Measurements from ENCODE around the gene COPS8.
A peak's percentile ranks its signal among the peaks of the same experiment; 100 is the strongest.

COPS8 gene

GRCh38 chr2:237065071-237065377 lies 20.7 kb upstream of the COPS8 start:
- DNase-seq (ENCODE audit: low read depth): no peak

GRCh38 chr2:237066396-237066795 lies 19.3 kb upstream of the COPS8 start:
- no peak for DNase-seq (ENCODE audit: low read depth)

GRCh38 chr2:237068005-237068576 lies 17.6 kb upstream of the COPS8 start:
- no peak for DNase-seq (ENCODE audit: low read depth)

GRCh38 chr2:237072067-237072931 lies 13.4 kb upstream of the COPS8 start:
- DNase-seq (ENCODE audit: low read depth): peak; percentile 66

- DNase-seq (ENCODE audit: low read depth): peak; percentile 81
Observed at GRCh38 chr2:237073552-237073951, 12.1 kb upstream of the COPS8 start.

GRCh38 chr2:237074211-237074993 lies 11.3 kb upstream of the COPS8 start:
- DNase-seq (ENCODE audit: low read depth): peak; percentile 58

GRCh38 chr2:237075749-237076599 lies 9.7 kb upstream of the COPS8 start:
- DNase-seq (ENCODE audit: low read depth): peak; percentile 27

- no peak for DNase-seq (ENCODE audit: low read depth)
Observed at GRCh38 chr2:237081596-237081995, 4.1 kb upstream of the COPS8 start.

- DNase-seq (ENCODE audit: low read depth): no peak
Observed at GRCh38 chr2:237083026-237083425, 2.7 kb upstream of the COPS8 start.

- DNase-seq (ENCODE audit: low read depth): no peak
Observed at GRCh38 chr2:237084444-237084843, 1.2 kb upstream of the COPS8 start.

- no peak for DNase-seq (ENCODE audit: low read depth)
Observed at GRCh38 chr2:237090906-237091305, 5.2 kb downstream of the COPS8 start.

GRCh38 chr2:237091779-237092436 lies 6.2 kb downstream of the COPS8 start:
- DNase-seq (ENCODE audit: low read depth): peak; percentile 59

- no peak for DNase-seq (ENCODE audit: low read depth)
Observed at GRCh38 chr2:237092506-237092905, 6.8 kb downstream of the COPS8 start.

- DNase-seq (ENCODE audit: low read depth): peak; percentile 68
Observed at GRCh38 chr2:237092920-237093781, 7.5 kb downstream of the COPS8 start.

- DNase-seq (ENCODE audit: low read depth): no peak
Observed at GRCh38 chr2:237096201-237096600, 10.5 kb downstream of the COPS8 start.

GRCh38 chr2:237096911-237097310 lies 11.2 kb downstream of the COPS8 start:
- DNase-seq (ENCODE audit: low read depth): peak; percentile 89

GRCh38 chr2:237097326-237097910 lies 11.7 kb downstream of the COPS8 start:
- no peak for DNase-seq (ENCODE audit: low read depth)

- DNase-seq (ENCODE audit: low read depth): peak; percentile 97
Observed at GRCh38 chr2:237097911-237098702, 12.4 kb downstream of the COPS8 start.

GRCh38 chr2:237099804-237100203 lies 14.1 kb downstream of the COPS8 start:
- no peak for DNase-seq (ENCODE audit: low read depth)

All from EH (cell line).